ENCODE measurements around the gene COL26A1. TPM values are rescaled to one million over a fixed set of nuclear protein-coding genes. Genes with fewer than 3 reads are reported as not detected.

COL26A1 gene
- total RNA-seq, 4 donors from 2014 or later, result not detected

GRCh38 chr7:101400751-101401150 is 38.1 kb downstream of the COL26A1 start:
- peaks cover 55% of the 10 kb centered on the region for H3K27me3 ChIP-seq
- no peak for DNase-seq
- TF ChIP-seq EP300 (IDR thresholded peaks at IDR 0.05; ENCODE audit: low read depth) (no peak), POLR2A (IDR thresholded peaks at IDR 0.05) (no peak), CTCF (IDR thresholded peaks at IDR 0.05) (no peak), POLR2AphosphoS5 (IDR thresholded peaks at IDR 0.05) (no peak)
- no peaks in the 10 kb centered on the region for H3K4me1 ChIP-seq
- H3K9me3 ChIP-seq, result no peaks in the 10 kb centered on the region
- in situ Hi-C loops (cut with MboI; ENCODE audit: low pct_ligation_motif_present in 1 of 4, low pct_unique_long_range_greater_than_20kb in 1 of 4, low sequenced_read_pairs in 3 of 4), result no loop called here
- 89% methylated on average over 13 of the region's 13 CpGs; no CpG with 5 or more reads in 1 of the 2 donors for WGBS, 2 donors (ENCODE audit: low coverage in 1 of 2)
- intact Hi-C loops (cut with DNase I; ENCODE audit: low total_unique reads), result no loop called here
- no peak overlapping the region for H3K27ac ChIP-seq
- H3K36me3 ChIP-seq, result no peaks in the 10 kb centered on the region
- no peak overlapping the region for H3K4me3 ChIP-seq

GRCh38 chr7:101401390-101402080 is 38.9 kb downstream of the COL26A1 start:
- intact Hi-C loops (cut with DNase I; ENCODE audit: low total_unique reads) (no loop called here), in situ Hi-C loops (cut with MboI; ENCODE audit: low pct_ligation_motif_present in 1 of 4, low pct_unique_long_range_greater_than_20kb in 1 of 4, low sequenced_read_pairs in 3 of 4) (no loop called here)
- no peak for DNase-seq
- no peak for TF ChIP-seq POLR2AphosphoS5 (IDR thresholded peaks at IDR 0.05)
- no peak for TF ChIP-seq CTCF (IDR thresholded peaks at IDR 0.05)
- no peak for TF ChIP-seq POLR2A (IDR thresholded peaks at IDR 0.05)
- TF ChIP-seq EP300 (IDR thresholded peaks at IDR 0.05; ENCODE audit: low read depth), result no peak
- H3K9me3 ChIP-seq, result no peaks in the 10 kb centered on the region
- no peaks in the 10 kb centered on the region for H3K4me1 ChIP-seq
- 47 to 52% methylated on average over 7 of the region's 7 CpGs for WGBS, 2 donors (ENCODE audit: low coverage in 1 of 2)
- H3K36me3 ChIP-seq, result no peaks in the 10 kb centered on the region
- no peak overlapping the region for H3K27ac ChIP-seq
- no peak overlapping the region for H3K4me3 ChIP-seq
- peaks cover 50% of the 10 kb centered on the region for H3K27me3 ChIP-seq

GRCh38 chr7:101402081-101402779 is 39.6 kb downstream of the COL26A1 start:
- Histone ChIP-seq H3K9me3 (no peaks in the 10 kb centered on the region), H3K4me1 (no peaks in the 10 kb centered on the region), H3K27ac (no peak overlapping the region), H3K4me3 (no peak overlapping the region), H3K36me3 (no peaks in the 10 kb centered on the region), H3K27me3 (peaks cover 50% of the 10 kb centered on the region)
- intact Hi-C loops (cut with DNase I; ENCODE audit: low total_unique reads) (no loop called here), in situ Hi-C loops (cut with MboI; ENCODE audit: low pct_ligation_motif_present in 1 of 4, low pct_unique_long_range_greater_than_20kb in 1 of 4, low sequenced_read_pairs in 3 of 4) (no loop called here)
- 27 to 29% methylated on average over 8 to 12 of the region's 12 CpGs for WGBS, 2 donors (ENCODE audit: low coverage in 1 of 2)
- DNase-seq, result no peak
- TF ChIP-seq POLR2AphosphoS5 (IDR thresholded peaks at IDR 0.05) (no peak), EP300 (IDR thresholded peaks at IDR 0.05; ENCODE audit: low read depth) (no peak)

GRCh38 chr7:101402835-101403234 is 40.2 kb downstream of the COL26A1 start:
- Histone ChIP-seq H3K27me3 (peaks cover 47% of the 10 kb centered on the region), H3K4me3 (no peak overlapping the region), H3K4me1 (no peaks in the 10 kb centered on the region), H3K27ac (no peak overlapping the region), H3K36me3 (no peaks in the 10 kb centered on the region), H3K9me3 (no peaks in the 10 kb centered on the region)
- intact Hi-C loops (cut with DNase I; ENCODE audit: low total_unique reads), result no loop called here
- 81% methylated on average over 6 of the region's 6 CpGs; no CpG with 5 or more reads in 1 of the 2 donors for WGBS, 2 donors (ENCODE audit: low coverage in 1 of 2)
- no peak for TF ChIP-seq CTCF (IDR thresholded peaks at IDR 0.05)
- TF ChIP-seq POLR2AphosphoS5 (IDR thresholded peaks at IDR 0.05), result no peak
- no peak for TF ChIP-seq EP300 (IDR thresholded peaks at IDR 0.05; ENCODE audit: low read depth)
- TF ChIP-seq POLR2A (IDR thresholded peaks at IDR 0.05), result no peak
- in situ Hi-C loops (cut with MboI; ENCODE audit: low pct_ligation_motif_present in 1 of 4, low pct_unique_long_range_greater_than_20kb in 1 of 4, low sequenced_read_pairs in 3 of 4), result no loop called here
- no peak for DNase-seq

Measured in transverse colon (tissue), 4 donors.